ENCODE results near the gene MEF2A. TPM values are rescaled to one million over a fixed set of nuclear protein-coding genes. Genes with fewer than 3 reads are reported as not detected.

Gene MEF2A
- total and polyA plus RNA-seq, 9 of the 15 experiments (the other 6 are each of a cell fraction or from before 2014, with no cell fraction given) = 1.6 to 18.7 (median 8.7) TPM

DNA sequence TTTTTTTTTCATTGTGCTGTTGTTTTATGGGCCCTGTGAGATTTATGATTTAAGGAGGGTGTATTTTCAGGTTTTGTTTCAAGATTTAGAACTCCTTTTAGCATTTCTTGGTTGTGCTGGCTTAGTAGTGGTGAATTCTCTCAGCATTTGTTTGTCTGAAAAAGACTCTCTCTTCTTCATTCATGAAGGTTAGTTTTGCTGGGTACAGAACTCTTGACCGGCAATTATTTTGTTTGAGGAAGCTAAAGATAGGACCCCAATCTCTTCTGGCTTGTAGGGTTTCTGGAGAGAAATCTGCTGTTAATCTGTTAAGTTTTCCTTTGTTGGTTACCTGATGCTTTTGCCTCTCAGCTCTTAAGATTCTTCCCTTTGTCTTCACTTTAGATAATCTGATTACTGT, 120.5 kb downstream of the MEF2A start:
- FAIRE-seq (no peak), ATAC-seq (no peak), DNase-seq (ENCODE audit: extremely low read depth in 1 of 4, low spot score in 3 of 4) (no peak)
- intact Hi-C loops (cut with micrococcal nuclease) = no loop called here
- ChIA-PET CTCF (ENCODE audit: low intra/inter-chr PET ratio) (no interaction called here), POLR2A (no interaction called here)
- TF ChIP-seq BHLHE40 (IDR thresholded peaks at IDR 0.05; ENCODE audit: low read length) = no peak
- peak; percentile 72; the same call in 1 of the 2 replicates for TF ChIP-seq ZFP1 (CRISPR knock-in tag; IDR thresholded peaks at IDR 0.05)
- H3K9ac ChIP-seq (ENCODE audit: insufficient read depth in 1 of 2, low read depth in 2 of 2, low read length in 2 of 2) = no peak overlapping the region
- BruUV-seq (replicated peaks) = no TSS peak
- H3K9me1 ChIP-seq (ENCODE audit: control insufficient read depth, insufficient read depth, low read length) = no peaks in the 10 kb centered on the region
- no peaks in the 10 kb centered on the region for H4K20me1 ChIP-seq (replicated peaks; ENCODE audit: control insufficient read depth, insufficient read depth, low read length)
- H3K36me3 ChIP-seq (ENCODE audit: control insufficient read depth, insufficient read depth, low read length) = no peaks in the 10 kb centered on the region
- no peaks in the 10 kb centered on the region for H3K79me2 ChIP-seq (ENCODE audit: control insufficient read depth, insufficient read depth, low read length)
- H2AFZ ChIP-seq (ENCODE audit: low read depth, low read length) = no peak overlapping the region
- H3K9me3 ChIP-seq (replicated peaks; ENCODE audit: control insufficient read depth, insufficient read depth, low read depth, low read length) = no peaks in the 10 kb centered on the region
- no peak overlapping the region for H3K4me2 ChIP-seq (ENCODE audit: insufficient read depth, low read length)
- no peak overlapping the region for H3K27ac ChIP-seq (ENCODE audit: extremely low read depth, low read depth, low read length)
- H3K4me1 ChIP-seq (replicated peaks in 1 of 2; ENCODE audit: control insufficient read depth in 2 of 2, insufficient read depth in 2 of 2, low read length in 2 of 2) = no peaks in the 10 kb centered on the region
- no peak overlapping the region for H3K4me3 ChIP-seq
- in situ Hi-C loops (cut with MboI) = no loop called here
- WGBS (ENCODE audit: insufficient coverage, low coverage, missing lambda C conversion rate) = 25% methylated on average over 1 of the region's 1 CpG
- H3K27me3 ChIP-seq (ENCODE audit: control insufficient read depth in 2 of 2, insufficient read depth in 2 of 2, low read length in 2 of 2) = no peaks in the 10 kb centered on the region

DNA sequence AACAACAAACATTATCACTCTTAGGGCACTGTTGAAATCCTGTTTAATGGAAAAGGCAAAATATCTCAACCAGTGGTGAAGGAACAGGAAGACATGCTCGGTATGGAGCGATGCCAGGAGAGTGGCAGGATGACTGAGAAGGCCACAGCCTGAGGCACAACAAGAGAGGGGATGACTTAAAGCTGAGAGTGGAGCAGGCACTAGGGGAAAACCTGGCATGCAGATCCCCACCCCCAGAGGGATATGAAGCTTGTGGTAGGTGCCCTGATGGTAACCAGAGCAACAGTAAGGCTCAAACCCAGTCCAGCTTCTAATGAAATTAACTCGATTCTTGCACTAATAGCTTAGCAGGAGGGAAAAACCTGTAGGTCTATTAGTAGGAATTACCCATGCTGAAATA, 127.0 kb downstream of the MEF2A start:
- H3K9ac ChIP-seq (ENCODE audit: insufficient read depth in 1 of 2, low read depth in 2 of 2, low read length in 2 of 2) = no peak overlapping the region
- in situ Hi-C loops (cut with MboI) (no loop called here), intact Hi-C loops (cut with micrococcal nuclease) (no loop called here)
- H3K36me3 ChIP-seq (ENCODE audit: control insufficient read depth, insufficient read depth, low read length) = no peaks in the 10 kb centered on the region
- H3K27me3 ChIP-seq (ENCODE audit: control insufficient read depth in 2 of 2, insufficient read depth in 2 of 2, low read length in 2 of 2) = no peaks in the 10 kb centered on the region
- FAIRE-seq (no peak), DNase-seq (ENCODE audit: extremely low read depth in 1 of 4, low spot score in 3 of 4) (no peak), ATAC-seq (no peak)
- H3K9me3 ChIP-seq (replicated peaks; ENCODE audit: control insufficient read depth, insufficient read depth, low read depth, low read length) = no peaks in the 10 kb centered on the region
- POLR2A ChIA-PET = interaction anchor here (0.9 to 1.2 kb wide), 2 partner anchors 9 to 12 kb away, joined by 3 to 4 read pairs; no protein-coding TSS in a partner anchor
- H2AFZ ChIP-seq (ENCODE audit: low read depth, low read length) = no peak overlapping the region
- no peaks in the 10 kb centered on the region for H3K4me1 ChIP-seq (replicated peaks in 1 of 2; ENCODE audit: control insufficient read depth in 2 of 2, insufficient read depth in 2 of 2, low read length in 2 of 2)
- CTCF ChIA-PET (ENCODE audit: low intra/inter-chr PET ratio) = no interaction called here
- no peak overlapping the region for H3K27ac ChIP-seq (ENCODE audit: extremely low read depth, low read depth, low read length)
- no peaks in the 10 kb centered on the region for H4K20me1 ChIP-seq (replicated peaks; ENCODE audit: control insufficient read depth, insufficient read depth, low read length)
- BruUV-seq (replicated peaks) = no TSS peak
- no peaks in the 10 kb centered on the region for H3K9me1 ChIP-seq (ENCODE audit: control insufficient read depth, insufficient read depth, low read length)
- H3K4me3 ChIP-seq = no peak overlapping the region
- no peaks in the 10 kb centered on the region for H3K79me2 ChIP-seq (ENCODE audit: control insufficient read depth, insufficient read depth, low read length)
- H3K4me2 ChIP-seq (ENCODE audit: insufficient read depth, low read length) = no peak overlapping the region
- whole genome bisulfite sequencing (ENCODE audit: insufficient coverage, low coverage, missing lambda C conversion rate) = 34% methylated on average over 3 of the region's 3 CpGs
- TF ChIP-seq HDAC3 (IDR thresholded peaks at IDR 0.05; ENCODE audit: borderline replicate concordance, partially characterized antibody) (no peak), YBX1 (IDR thresholded peaks at IDR 0.05) (no peak), ASH1L (IDR thresholded peaks at IDR 0.05; ENCODE audit: borderline replicate concordance, low read depth, partially characterized antibody) (no peak), ARHGAP35 (IDR thresholded peaks at IDR 0.05; ENCODE audit: partially characterized antibody) (no peak), GATA2 (CRISPR knock-in tag; IDR thresholded peaks at IDR 0.05) (no peak), ZNF212 (CRISPR knock-in tag; IDR thresholded peaks at IDR 0.05) (no peak), SMARCC2 (IDR thresholded peaks at IDR 0.05; ENCODE audit: low read depth) (no peak), U2AF1 (optimal IDR thresholded peaks at IDR 0.05; ENCODE audit: low read depth, low read length) (no peak)
- TF ChIP-seq, protein P1, sequence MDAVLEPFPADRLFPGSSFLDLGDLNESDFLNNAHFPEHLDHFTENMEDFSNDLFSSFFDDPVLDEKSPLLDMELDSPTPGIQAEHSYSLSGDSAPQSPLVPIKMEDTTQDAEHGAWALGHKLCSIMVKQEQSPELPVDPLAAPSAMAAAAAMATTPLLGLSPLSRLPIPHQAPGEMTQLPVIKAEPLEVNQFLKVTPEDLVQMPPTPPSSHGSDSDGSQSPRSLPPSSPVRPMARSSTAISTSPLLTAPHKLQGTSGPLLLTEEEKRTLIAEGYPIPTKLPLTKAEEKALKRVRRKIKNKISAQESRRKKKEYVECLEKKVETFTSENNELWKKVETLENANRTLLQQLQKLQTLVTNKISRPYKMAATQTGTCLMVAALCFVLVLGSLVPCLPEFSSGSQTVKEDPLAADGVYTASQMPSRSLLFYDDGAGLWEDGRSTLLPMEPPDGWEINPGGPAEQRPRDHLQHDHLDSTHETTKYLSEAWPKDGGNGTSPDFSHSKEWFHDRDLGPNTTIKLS (IDR thresholded peaks at IDR 0.05; ENCODE audit: borderline replicate concordance, low read depth) = no peak
- TF ChIP-seq, protein P2, sequence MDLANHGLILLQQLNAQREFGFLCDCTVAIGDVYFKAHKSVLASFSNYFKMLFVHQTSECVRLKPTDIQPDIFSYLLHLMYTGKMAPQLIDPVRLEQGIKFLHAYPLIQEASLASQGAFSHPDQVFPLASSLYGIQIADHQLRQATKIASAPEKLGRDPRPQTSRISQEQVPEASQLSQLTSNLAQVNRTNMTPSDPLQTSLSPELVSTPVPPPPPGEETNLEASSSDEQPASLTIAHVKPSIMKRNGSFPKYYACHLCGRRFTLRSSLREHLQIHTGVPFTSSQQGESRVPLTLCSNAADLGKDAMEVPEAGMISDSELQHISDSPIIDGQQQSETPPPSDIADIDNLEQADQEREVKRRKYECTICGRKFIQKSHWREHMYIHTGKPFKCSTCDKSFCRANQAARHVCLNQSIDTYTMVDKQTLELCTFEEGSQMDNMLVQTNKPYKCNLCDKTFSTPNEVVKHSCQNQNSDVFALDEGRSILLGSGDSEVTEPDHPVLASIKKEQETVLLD (IDR thresholded peaks at IDR 0.05) = no peak
- TF ChIP-seq, protein P3, sequence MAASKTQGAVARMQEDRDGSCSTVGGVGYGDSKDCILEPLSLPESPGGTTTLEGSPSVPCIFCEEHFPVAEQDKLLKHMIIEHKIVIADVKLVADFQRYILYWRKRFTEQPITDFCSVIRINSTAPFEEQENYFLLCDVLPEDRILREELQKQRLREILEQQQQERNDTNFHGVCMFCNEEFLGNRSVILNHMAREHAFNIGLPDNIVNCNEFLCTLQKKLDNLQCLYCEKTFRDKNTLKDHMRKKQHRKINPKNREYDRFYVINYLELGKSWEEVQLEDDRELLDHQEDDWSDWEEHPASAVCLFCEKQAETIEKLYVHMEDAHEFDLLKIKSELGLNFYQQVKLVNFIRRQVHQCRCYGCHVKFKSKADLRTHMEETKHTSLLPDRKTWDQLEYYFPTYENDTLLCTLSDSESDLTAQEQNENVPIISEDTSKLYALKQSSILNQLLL (CRISPR knock-in tag; IDR thresholded peaks at IDR 0.05; ENCODE audit: borderline replicate concordance) = no peak

All from K562 (cell line).